A673 (cell line): ENCODE measurements around the gene GOLGA6L22. TPM values are rescaled to one million over a fixed set of nuclear protein-coding genes. Genes with fewer than 3 reads are reported as not detected.
A peak's percentile ranks its signal among the peaks of the same experiment; 100 is the strongest.
"Not testable (repeated sequence)": the region's sequence is repeated elsewhere in the genome, so short reads cannot be mapped to it uniquely, and the experiment has no call there.

ENCODE experiments used
- BruUV-seq: library from RNA; stranded (reverse); fragments of 400-500 nt; replicated peaks from 2 replicates; lab custom pipeline; 2021; lab: Mats Ljungman, UMichigan
- CTCF ChIA-PET: fragments of 300-600 bp; sonication (Branson Sonifier 250); formaldehyde crosslinking; loops from one replicate; lab custom pipeline; 2022; ENCODE audit warnings: antibody characterized with exemption; lab: Charles Lee
- POLR2A ChIA-PET: fragments of 300-600 bp; sonication (Branson Sonifier 250); formaldehyde crosslinking; loops from one replicate; lab custom pipeline; 2022; ENCODE audit warnings: antibody characterized with exemption; ENCODE audit not compliant: low non-redundant PET; lab: Charles Lee
- DNase-seq: peaks from one replicate; pipeline ENCODE4 v3.0.0-alpha.2; 2015; ENCODE audit warnings: low spot score
- H3K27ac ChIP-seq: fragments of 200-600 bp; sonication (generic); 2 replicates; pipeline ENCODE4 v1.5.1; 2016; ENCODE audit warnings: mixed run types, low read depth, mild to moderate bottlenecking, mixed read lengths, antibody characterized with exemption, low read length; ENCODE audit not compliant: poor library complexity, severe bottlenecking
- H3K27me3 ChIP-seq: fragments of 200-600 bp; sonication (generic); replicated peaks from 2 replicates; pipeline ENCODE4 v1.6.1; 2017; ENCODE audit warnings: mixed run types, low read depth, mild to moderate bottlenecking, mixed read lengths, antibody characterized with exemption, low read length; ENCODE audit not compliant: insufficient read depth, poor library complexity
- H3K36me3 ChIP-seq: fragments of 200-600 bp; sonication (generic); 2 replicates; pipeline ENCODE4 v1.6.1; 2016; ENCODE audit warnings: mixed run types, mild to moderate bottlenecking, mixed read lengths, antibody characterized with exemption, low read length; ENCODE audit not compliant: insufficient read depth, poor library complexity, severe bottlenecking
- H3K4me1 ChIP-seq: fragments of 200-600 bp; sonication (generic); 2 replicates; pipeline ENCODE4 v1.6.1; 2017; ENCODE audit warnings: mixed run types, mild to moderate bottlenecking, mixed read lengths, antibody characterized with exemption, low read length; ENCODE audit not compliant: insufficient read depth, poor library complexity, severe bottlenecking
- H3K4me3 ChIP-seq: fragments of 200-600 bp; sonication (generic); 2 replicates; pipeline ENCODE4 v1.5.1; 2016; ENCODE audit warnings: low read depth, mixed run types, mild to moderate bottlenecking, mixed read lengths, low read length; ENCODE audit not compliant: poor library complexity, severe bottlenecking
- H3K9me3 ChIP-seq: fragments of 200-600 bp; sonication (generic); 2 replicates; pipeline ENCODE4 v1.6.1; 2016; ENCODE audit warnings: mixed run types, low read depth, mild to moderate bottlenecking, mixed read lengths, antibody characterized with exemption, low read length; ENCODE audit not compliant: poor library complexity, severe bottlenecking
- intact Hi-C: fragments of 100-400 bp; cut with micrococcal nuclease; formaldehyde crosslinking; loops from one replicate; pipeline ENCODE4 v1.10.0; 2022; ENCODE audit not compliant: unreplicated experiment
- total RNA-seq: library from RNA; stranded (reverse); gene quantifications from 2 replicates; pipeline ENCODE4 v1.2.3, GENCODE V29; 2021

The GOLGA6L22 gene
- total RNA-seq, 1 experiment from 2014 or later = not detected

GRCh38 chr15:22494490-22495113, 35.9 kb downstream of the GOLGA6L22 start:
- H3K27ac ChIP-seq, H3K9me3 ChIP-seq, H3K4me1 ChIP-seq, H3K27me3 ChIP-seq, H3K36me3 ChIP-seq, H3K4me3 ChIP-seq, BruUV-seq, CTCF ChIA-PET, intact Hi-C loops, POLR2A ChIA-PET: not testable (repeated sequence)
- peak; percentile 55 for DNase-seq

GRCh38 chr15:22497200-22497599, 38.5 kb downstream of the GOLGA6L22 start:
- BruUV-seq, CTCF ChIA-PET, H3K4me3 ChIP-seq, H3K27ac ChIP-seq, H3K36me3 ChIP-seq, H3K9me3 ChIP-seq, POLR2A ChIA-PET, H3K27me3 ChIP-seq, intact Hi-C loops, H3K4me1 ChIP-seq, DNase-seq: not testable (repeated sequence)

- H3K4me3 ChIP-seq, CTCF ChIA-PET, H3K27me3 ChIP-seq, H3K9me3 ChIP-seq, DNase-seq, H3K4me1 ChIP-seq, intact Hi-C loops, H3K27ac ChIP-seq, H3K36me3 ChIP-seq, BruUV-seq, POLR2A ChIA-PET: not testable (repeated sequence)
Measured at GRCh38 chr15:22498220-22498925, 39.7 kb downstream of the GOLGA6L22 start.

- POLR2A ChIA-PET, CTCF ChIA-PET, BruUV-seq: not testable (repeated sequence)
Measured at GRCh38 chr15:22502272-22502671, 43.6 kb downstream of the GOLGA6L22 start.

GRCh38 chr15:22506959-22507358, 48.3 kb downstream of the GOLGA6L22 start:
- intact Hi-C loops, H3K4me3 ChIP-seq, H3K36me3 ChIP-seq, POLR2A ChIA-PET, BruUV-seq, DNase-seq, CTCF ChIA-PET, H3K9me3 ChIP-seq, H3K27ac ChIP-seq, H3K27me3 ChIP-seq, H3K4me1 ChIP-seq: not testable (repeated sequence)

More at GRCh38 chr15:22502272-22502671, 43.6 kb downstream of the GOLGA6L22 start:
- H3K4me3 ChIP-seq, DNase-seq, H3K9me3 ChIP-seq, intact Hi-C loops, H3K4me1 ChIP-seq, H3K27ac ChIP-seq, H3K27me3 ChIP-seq, H3K36me3 ChIP-seq: not testable (repeated sequence)

- POLR2A ChIA-PET, intact Hi-C loops, H3K4me3 ChIP-seq, H3K27ac ChIP-seq, DNase-seq, CTCF ChIA-PET, H3K9me3 ChIP-seq, H3K4me1 ChIP-seq, BruUV-seq, H3K36me3 ChIP-seq, H3K27me3 ChIP-seq: not testable (repeated sequence)
Measured at GRCh38 chr15:22516140-22516539, 57.4 kb downstream of the GOLGA6L22 start.
